ENCODE measurements around the gene MACO1. TPM values are rescaled to one million over a fixed set of nuclear protein-coding genes. Genes with fewer than 3 reads are reported as not detected.
A peak's percentile ranks its signal among the peaks of the same experiment; 100 is the strongest.

The MACO1 gene
- total and polyA plus RNA-seq, 9 of the 15 experiments (the other 6 are each of a cell fraction or from before 2014, with no cell fraction given), result 4.6 to 28.4 (median 21.7) TPM

DNA sequence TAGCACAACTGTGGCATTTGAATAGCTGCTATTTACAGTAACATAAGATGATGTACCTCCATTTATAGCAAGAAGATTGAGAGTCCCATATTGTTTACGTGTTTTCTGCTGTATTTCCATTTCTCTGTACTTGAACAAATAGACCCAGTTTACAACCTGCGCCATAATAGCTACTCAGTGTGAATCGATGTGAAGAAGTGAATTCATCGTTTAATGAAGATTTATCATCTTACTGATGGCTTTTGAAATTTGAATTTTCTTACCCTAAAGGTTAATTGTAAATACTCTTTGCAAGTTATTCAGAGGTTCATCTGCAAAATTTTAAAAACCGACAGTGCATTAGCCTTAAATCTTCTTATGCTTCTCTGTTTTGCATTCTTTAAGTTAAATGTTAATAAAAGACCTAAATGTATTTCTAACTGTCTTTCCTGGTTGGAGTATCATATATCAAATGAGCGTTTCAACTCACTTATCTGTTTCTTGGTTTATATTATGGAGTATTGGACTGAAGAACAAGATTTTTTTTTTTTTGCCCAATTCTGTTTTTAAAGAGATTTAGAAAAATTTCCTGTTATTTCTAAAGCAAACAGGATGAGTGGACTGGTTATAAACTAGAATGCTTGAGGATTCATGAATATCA, 2.2 kb downstream of the MACO1 start:
- no peak overlapping the region for H2AFZ ChIP-seq (ENCODE audit: low read depth, low read length)
- ChIA-PET POLR2A (interaction anchor here (1.3 to 3.1 kb wide), 3 partner anchors 9 to 62 kb away, joined by 3 to 15 read pairs (median 14); no protein-coding TSS in a partner anchor), CTCF (ENCODE audit: low intra/inter-chr PET ratio) (no interaction called here)
- H3K9me3 ChIP-seq (replicated peaks; ENCODE audit: control insufficient read depth, insufficient read depth, low read depth, low read length), result no peaks in the 10 kb centered on the region
- 0 out of 2 replicates have a peak, but pooled peaks have one; percentile 19 for TF ChIP-seq POLR2H (tag; IDR thresholded peaks at IDR 0.05; ENCODE audit: low read depth)
- no peak for TF ChIP-seq GABPA (tag; conservative IDR thresholded peaks at IDR 0.05; ENCODE audit: low read depth)
- DNase-seq (ENCODE audit: extremely low read depth in 1 of 4, low spot score in 3 of 4), result no peak
- WGBS (ENCODE audit: insufficient coverage, low coverage, missing lambda C conversion rate), result 12% methylated on average over 6 of the region's 6 CpGs
- 0 out of 2 replicates have a peak, but pooled peaks cover 5% of the 10 kb centered on the region for H4K20me1 ChIP-seq (replicated peaks; ENCODE audit: control insufficient read depth, insufficient read depth, low read length)
- TSS peak; percentile 46 for BruUV-seq (replicated peaks)
- peak overlapping the region; percentile 90 for H3K4me2 ChIP-seq (ENCODE audit: insufficient read depth, low read length)
- in situ Hi-C loops (cut with MboI), result no loop called here
- peak overlapping the region; percentile 30; the same call in 2 of the 3 replicates for H3K27ac ChIP-seq (ENCODE audit: extremely low read depth, low read depth, low read length)
- peaks cover 20 to 51% of the 10 kb centered on the region in 2 experiments for H3K4me1 ChIP-seq (replicated peaks in 1 of 2; ENCODE audit: control insufficient read depth in 2 of 2, insufficient read depth in 2 of 2, low read length in 2 of 2)
- intact Hi-C loops (cut with micrococcal nuclease), result loop anchor here (5.0 to 10.0 kb wide), 2 partner anchors 34 to 148 kb away; no protein-coding TSS in a partner anchor
- peak overlapping the region in 1 of 2 experiments; percentile 77; a peak in 3 of 4 replicates for H3K9ac ChIP-seq (ENCODE audit: insufficient read depth in 1 of 2, low read depth in 2 of 2, low read length in 2 of 2)
- H3K4me3 ChIP-seq, result peak overlapping the region; percentile 78
- peaks cover 29% of the 10 kb centered on the region for H3K36me3 ChIP-seq (ENCODE audit: control insufficient read depth, insufficient read depth, low read length)
- H3K9me1 ChIP-seq (ENCODE audit: control insufficient read depth, insufficient read depth, low read length), result no peaks in the 10 kb centered on the region
- no peak for FAIRE-seq
- no peak for ATAC-seq
- H3K27me3 ChIP-seq (ENCODE audit: control insufficient read depth in 2 of 2, insufficient read depth in 2 of 2, low read length in 2 of 2), result no peaks in the 10 kb centered on the region
- peaks cover 86% of the 10 kb centered on the region for H3K79me2 ChIP-seq (ENCODE audit: control insufficient read depth, insufficient read depth, low read length)

All from K562 (cell line).